RKO (cell line): ENCODE results near the gene TRAF2.
"Not testable (repeated sequence)": the region's sequence is repeated elsewhere in the genome, so short reads cannot be mapped to it uniquely, and the experiment has no call there.

Experiments used
- DNase-seq: peaks from one replicate; pipeline ENCODE4 v3.0.0-alpha.2; 2016; ENCODE audit warnings: low spot score

TRAF2 gene

DNA sequence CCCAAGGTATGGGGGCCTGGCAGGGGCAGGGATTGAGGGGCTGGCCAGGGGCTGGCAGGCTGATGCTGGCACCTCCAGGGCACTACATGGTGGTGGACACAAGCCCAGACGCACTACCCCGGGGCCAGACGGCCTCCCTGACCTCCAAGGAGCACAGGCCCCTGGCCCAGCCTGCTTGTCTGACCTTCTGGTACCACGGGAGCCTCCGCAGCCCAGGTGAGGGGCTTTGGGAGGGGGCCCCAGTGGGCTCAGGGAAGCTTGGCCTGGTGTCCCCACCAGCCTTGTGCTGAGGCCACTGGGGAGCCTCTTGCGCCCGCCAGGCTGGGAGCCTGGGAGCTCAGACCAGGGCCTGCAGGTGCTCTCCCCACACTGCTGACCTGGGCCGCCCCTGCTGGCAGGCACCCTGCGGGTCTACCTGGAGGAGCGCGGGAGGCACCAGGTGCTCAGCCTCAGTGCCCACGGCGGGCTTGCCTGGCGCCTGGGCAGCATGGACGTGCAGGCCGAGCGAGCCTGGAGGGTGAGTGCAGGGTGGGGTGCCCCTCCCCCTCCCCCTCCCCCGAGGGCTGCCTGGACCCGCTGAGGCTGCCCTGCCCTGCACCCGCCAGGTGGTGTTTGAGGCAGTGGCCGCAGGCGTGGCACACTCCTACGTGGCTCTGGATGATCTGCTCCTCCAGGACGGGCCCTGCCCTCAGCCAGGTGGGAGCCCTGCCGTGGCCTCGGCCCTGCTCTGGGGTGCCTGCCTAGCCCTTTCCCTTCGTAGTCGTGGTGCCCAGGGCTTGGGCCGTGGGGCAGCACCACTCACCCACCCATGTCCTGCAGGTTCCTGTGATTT, 28.5 kb upstream of the TRAF2 start:
- no peak for DNase-seq

GRCh38 chr9:136858452-136858843, 27.9 kb upstream of the TRAF2 start:
- no peak for DNase-seq

- no peak for DNase-seq
Measured at GRCh38 chr9:136858844-136859757, 27.2 kb upstream of the TRAF2 start.

DNA sequence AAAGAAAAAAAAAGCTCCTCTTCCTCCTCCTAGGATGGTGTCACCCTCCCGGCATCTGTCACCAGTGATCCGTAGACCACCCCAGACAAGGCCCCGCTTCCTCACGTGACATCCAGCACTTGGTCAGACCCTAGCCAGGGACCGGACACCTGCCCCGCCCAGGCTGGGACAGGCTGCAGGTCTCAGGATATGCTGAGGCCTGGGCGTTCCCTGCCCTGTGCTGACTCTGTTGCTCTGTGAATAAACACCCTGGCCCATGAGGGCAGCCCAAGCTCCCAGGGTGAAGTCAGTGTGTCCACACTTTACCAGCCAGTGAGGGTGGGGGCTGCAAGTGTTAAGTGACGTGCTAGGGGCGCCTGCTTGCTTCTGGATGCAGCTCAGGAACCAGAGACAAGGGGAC, 25.8 kb upstream of the TRAF2 start:
- no peak for DNase-seq

DNA sequence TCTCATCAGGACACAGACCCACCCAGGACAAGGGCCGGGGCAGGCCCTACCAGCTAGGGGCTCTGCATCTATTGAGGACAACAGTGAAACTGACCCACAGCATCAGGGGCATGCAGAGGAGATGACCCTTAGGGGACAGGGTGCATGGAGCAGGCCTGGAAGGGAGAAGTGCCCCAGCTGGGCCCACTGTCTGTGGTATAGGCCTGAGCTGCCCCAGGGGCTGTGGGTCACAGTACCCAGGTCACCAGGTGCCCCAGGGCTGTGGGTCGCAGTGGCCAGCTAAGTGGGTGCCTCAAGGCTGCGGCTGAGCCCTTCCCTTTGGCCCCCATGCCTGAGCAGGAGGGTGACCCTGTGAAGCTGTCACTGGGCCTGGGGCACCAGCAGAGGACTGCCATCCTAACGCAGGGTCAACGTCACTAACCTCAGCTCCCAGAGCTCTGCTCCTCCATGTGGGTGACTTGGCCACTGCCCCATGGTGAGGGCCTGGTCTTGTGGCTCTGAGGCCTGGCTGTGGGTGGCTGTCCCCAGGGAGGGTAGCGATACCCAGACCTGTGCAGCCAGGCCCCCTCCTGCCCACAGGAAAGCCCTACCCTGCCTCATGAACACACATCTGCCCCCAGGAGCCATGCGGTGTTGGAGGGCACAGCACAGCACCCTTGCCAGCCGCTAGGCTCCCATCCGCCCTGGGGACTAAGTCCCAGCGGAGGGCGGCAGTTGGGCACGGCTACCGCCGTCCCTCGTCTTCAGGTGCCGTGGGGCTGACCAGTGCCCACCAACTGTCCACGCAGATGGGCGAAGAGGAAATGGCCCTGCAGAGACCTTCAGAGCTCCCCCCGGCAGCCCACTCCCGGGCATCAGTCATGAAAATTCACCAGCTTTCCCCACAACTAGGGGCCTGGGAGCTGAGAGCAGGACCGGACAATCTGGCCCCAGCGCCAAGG, 25.1 kb upstream of the TRAF2 start:
- no peak for DNase-seq

DNA sequence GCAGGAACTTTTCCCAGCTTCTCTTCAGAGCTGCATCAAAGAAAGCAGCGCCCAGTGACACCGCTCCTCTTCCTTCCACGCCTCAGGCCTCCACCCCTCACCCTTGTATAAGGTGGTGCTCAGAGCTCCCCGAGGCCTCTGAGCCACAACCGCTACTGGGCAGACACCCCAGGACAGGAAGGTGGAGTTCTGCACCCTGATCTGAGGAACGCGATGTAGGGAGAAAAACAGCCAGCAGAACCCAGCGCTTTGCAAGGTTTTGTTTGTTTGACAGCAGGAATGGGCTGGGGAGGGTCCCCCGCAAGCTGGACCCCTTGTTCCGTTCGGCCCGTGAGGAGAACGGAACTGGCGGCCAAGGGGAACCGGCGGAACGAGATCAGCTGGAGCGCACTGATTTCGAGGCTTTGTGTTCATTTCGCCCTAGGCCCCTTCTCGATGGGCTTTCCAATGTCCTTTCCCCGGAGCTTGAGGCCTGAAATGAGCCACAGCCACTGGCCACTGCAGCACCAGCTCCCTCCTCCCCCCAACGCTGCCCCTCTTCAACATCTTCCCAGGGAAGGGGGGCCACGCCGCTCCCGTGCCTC, 24.4 kb upstream of the TRAF2 start:
- DNase-seq = no peak

DNA sequence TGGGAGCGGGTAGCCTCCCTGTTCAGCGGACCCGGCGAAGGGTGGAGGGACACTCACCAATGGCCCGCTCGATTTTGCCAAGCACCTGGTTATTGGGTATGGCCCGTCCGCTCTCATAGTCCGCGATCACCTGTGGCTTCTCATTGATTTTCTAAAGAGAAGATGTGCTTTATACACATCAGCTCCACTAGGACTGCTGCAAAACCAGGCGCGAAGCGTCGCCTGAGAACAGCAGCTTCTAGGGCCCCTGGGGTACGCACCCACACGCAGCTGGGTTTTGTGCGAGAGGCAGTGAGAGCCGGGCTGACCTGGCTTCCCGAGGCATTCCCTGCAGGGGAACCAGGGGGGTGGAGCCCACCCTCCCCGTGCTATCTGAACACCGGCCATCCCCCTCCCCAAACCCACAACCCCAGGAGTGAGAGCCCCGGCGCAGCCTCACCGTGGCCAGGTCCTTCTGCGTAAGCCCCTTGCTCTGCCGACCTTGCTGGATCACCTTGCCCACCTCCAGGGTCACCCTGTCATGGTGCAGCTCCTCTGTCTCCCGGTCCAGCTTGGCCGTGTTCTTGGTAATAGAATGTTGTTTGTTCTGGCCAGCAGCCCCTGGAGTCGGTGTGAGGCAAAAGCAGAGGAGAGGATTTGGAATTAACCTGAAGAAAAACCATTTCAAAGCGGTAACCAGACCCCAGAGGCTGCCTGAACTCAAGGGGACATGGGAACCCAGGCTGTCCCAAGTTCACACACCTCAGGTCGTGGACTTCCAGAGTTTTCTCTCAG, 23.3 kb upstream of the TRAF2 start:
- DNase-seq = no peak

DNA sequence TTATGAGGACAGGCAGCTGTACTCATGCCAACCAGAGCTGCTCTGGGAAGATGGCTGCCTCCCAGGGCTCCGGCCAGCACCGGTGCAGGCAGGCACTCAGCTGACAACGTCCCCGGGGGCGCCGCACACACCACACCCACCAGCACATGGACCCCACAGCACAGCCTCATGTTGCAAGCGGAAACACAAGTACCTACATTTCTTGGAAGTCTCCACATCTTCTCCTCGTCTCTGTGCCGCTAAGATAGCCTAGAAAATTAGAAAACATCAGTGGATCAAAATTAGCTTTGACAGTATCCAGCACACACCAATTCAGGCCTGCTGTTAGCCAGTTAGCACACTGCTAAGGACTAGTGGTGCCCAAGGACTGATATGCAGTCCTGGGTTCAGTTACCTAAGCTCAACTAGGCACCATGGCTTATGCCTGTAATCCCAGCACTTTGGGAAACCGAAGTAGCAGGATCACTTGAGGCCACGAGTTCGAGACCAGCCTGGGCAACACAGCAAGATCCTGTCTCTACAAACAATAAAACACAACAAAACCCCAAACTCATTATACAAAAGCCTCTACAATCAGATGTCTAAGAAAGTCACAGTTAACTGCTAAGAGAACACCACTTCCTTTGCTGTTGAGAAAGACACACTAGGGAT, 22.6 kb upstream of the TRAF2 start:
- DNase-seq = no peak

DNA sequence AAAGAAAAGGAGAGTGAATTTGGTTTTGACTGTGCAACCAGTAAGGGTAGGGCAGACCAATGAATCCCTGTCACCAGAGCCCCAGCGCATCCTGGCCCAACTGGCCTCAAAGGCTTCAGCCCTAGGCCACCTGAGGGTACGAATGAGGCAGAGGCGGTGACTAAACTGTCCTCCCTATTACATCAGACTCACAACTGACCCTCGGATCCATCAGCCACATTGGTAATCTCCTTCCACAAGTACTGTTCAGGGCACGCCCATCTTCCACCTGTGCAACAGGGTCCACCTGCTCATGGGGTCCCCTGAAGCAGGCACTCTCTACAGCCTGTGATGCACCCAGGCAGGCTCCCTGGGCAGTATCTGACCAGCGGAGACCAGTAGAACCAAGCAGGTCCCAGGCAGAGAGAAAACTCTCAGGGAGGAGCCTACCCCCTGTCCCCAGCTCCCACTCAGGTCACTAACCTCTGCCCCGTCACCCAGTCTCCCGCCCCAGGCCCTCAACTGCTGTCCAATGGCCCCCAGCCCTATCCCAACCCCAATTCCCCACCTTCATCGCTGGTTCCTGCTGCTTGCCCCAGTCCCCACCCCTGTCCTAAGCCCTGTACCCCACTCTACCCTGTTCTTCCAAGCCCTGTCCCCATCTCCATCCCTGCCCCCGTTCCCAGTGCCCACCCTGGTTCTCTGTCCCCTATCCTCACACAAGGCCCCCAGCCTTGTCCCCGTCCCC, 21.1 kb upstream of the TRAF2 start:
- peak; percentile 80 for DNase-seq

DNA sequence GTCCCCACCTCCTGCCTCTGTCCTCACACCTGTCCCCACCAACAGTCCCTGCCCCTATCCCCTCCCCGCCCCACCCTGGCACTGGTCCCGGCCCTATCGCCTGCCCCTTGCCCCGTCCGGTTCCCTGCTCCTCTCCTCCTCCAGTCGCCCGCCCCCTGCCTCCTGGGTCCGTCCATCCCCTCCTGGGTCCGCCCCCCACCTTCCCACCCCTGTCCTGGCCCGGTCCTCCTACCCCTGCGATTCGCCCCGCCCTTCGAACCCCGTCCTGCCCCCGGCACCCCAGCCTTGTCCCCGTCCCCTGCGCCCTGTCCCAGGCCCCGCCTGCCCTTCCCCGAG, 20.6 kb upstream of the TRAF2 start:
- DNase-seq = no peak

DNA sequence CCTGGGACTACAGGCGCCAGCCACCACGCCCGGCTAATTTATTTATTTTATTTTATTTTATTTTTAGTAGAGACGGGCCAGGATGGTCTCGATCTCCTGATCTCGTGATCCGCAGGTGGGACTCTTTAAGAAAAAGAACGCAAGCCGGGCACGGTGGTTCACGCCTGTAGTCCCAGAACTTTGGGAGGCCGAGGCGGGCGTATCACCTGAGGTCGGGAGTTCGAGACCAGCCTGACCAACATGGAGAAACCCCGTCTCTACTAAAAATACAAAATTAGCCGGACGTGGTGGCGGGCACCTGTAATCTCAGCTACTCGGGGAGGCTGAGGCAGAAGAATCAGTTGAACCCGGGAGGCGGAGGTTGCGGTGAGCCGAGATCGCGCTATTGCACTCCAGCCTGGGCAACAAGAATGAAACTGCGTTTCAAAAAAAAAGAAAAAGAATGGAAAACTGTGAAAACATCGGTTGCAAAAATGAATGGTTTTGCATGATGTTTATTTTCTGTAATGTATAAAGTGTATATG, 19.4 kb upstream of the TRAF2 start:
- DNase-seq = not testable (repeated sequence)

- DNase-seq = no peak
Measured at GRCh38 chr9:136867480-136867879, 18.8 kb upstream of the TRAF2 start.

GRCh38 chr9:136867917-136868316, 18.4 kb upstream of the TRAF2 start:
- DNase-seq = no peak

GRCh38 chr9:136868644-136869043, 17.7 kb upstream of the TRAF2 start:
- no peak for DNase-seq

- DNase-seq = not testable (repeated sequence)
Measured at GRCh38 chr9:136869611-136870010, 16.7 kb upstream of the TRAF2 start.

- DNase-seq = no peak
Measured at GRCh38 chr9:136875155-136875554, 11.2 kb upstream of the TRAF2 start.

DNA sequence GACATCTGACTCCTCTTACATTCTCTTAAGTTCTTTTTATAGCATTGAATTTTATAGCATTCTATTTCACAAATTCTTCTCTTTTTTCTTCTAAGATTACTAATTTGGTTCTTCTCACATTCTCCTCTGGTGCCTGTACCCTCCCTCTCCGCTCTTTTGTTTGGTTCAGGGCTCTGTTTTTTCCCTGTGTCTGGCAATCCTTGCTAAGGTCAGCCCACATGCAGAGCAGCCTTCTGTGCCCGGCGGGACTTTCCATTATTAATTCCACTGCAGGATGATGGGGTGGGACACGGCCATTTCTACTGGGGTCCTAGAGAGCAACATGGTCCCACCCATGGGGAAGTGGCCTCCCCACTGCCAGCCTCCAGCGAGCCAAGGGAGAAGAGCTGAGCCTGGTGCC, 9.8 kb upstream of the TRAF2 start:
- no peak for DNase-seq

DNA sequence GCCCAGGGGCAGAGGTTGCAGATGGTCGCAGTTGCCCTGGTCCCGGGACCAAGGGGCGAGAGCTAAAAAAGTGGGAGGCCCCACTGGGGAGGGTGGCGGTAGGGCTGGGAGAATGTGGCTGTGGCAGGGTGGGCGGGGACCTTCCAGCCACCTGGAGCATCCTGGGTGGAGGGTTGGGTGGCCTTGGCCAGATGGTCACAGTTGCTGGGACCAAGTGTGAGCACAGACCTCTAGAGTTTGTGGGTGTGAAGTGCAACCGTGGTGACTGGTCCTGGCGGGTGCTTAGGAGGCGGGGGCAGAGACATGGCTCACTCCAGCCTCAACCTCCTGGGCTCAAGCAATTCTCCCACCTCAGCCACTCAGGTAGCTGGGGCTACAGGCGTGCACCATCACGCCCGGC, 5.7 kb upstream of the TRAF2 start:
- no peak for DNase-seq

GRCh38 chr9:136881691-136882108, 4.6 kb upstream of the TRAF2 start:
- no peak for DNase-seq
